ENCODE measurements around the gene SESN2. TPM values are rescaled to one million over a fixed set of nuclear protein-coding genes. Genes with fewer than 3 reads are reported as not detected.

Gene SESN2
- total RNA-seq, 1 experiment from 2014 or later, result 6.9 TPM

DNA sequence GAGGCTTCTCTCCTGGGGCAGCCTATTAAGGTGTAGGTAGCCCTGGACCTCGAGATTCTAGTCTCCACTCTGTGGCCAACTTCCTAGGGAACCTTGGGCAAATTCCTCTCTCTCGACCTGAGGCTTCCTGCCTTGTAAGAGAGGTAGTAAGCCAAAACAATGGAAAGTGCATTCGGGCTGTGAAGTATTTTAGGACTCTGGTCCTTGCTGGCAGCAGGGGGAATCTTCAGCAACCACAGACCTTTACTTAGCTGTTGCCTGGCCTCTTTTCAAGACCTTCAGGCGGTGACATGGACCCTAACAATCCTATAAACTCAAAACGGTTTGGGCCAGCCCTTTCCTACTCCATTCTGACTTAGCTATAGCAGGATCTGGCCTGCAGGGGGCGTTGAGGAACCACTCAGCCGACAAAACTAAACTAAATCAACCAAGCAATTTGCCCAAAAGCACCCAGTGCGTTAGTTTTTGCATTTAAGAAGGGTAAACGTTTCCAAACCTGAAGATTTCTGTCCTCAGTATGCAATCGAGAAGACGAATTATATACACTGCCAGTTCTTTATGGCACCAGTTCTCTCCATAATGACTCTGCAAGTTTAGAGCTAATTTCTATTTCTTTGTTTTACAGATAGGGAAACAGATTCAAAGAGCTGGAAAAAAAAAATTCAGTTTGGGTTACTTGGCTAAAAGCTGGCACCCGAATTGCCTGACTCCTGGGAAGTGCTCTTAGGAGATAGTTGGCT is 10.9 kb upstream of the SESN2 start:
- Histone ChIP-seq H2AFZ (ENCODE audit: low read length) (peak overlapping the region; percentile 70), H3K27ac (ENCODE audit: low read length) (peak overlapping the region; percentile 55), H3K27me3 (ENCODE audit: low read length) (no peaks in the 10 kb centered on the region), H3K36me3 (ENCODE audit: low read depth, low read length) (no peaks in the 10 kb centered on the region), H3K4me1 (ENCODE audit: insufficient read depth, low read length) (peaks cover 26% of the 10 kb centered on the region), H3K4me2 (ENCODE audit: low read length) (peak overlapping the region; percentile 86), H3K79me2 (ENCODE audit: low read length) (no peaks in the 10 kb centered on the region), H3K9ac (ENCODE audit: low read length) (no peak overlapping the region), H3K4me3 (ENCODE audit: low read length) (peak overlapping the region; percentile 59), H3F3A (ENCODE audit: low read length, unreplicated experiment) (peaks cover 4% of the 10 kb centered on the region), H3K9me3 (ENCODE audit: low read length) (no peaks in the 10 kb centered on the region), H3K9me2 (replicated peaks; ENCODE audit: low read length) (no peaks in the 10 kb centered on the region), H4K20me1 (ENCODE audit: low read length) (no peaks in the 10 kb centered on the region)
- no TSS peak for BruUV-seq (replicated peaks)
- POLR2A ChIA-PET (ENCODE audit: unreplicated experiment), result interaction anchor here (0.5 to 1.7 kb wide), 8 partner anchors 10 to 1324 kb away, joined by 3 to 9 read pairs (median 4); partner anchors contain the start of genes PHACTR4 and SESN2
- no peak for TF ChIP-seq EZH2 (IDR thresholded peaks at IDR 0.05; ENCODE audit: low read length, unreplicated experiment)
- TF ChIP-seq, protein P1, sequence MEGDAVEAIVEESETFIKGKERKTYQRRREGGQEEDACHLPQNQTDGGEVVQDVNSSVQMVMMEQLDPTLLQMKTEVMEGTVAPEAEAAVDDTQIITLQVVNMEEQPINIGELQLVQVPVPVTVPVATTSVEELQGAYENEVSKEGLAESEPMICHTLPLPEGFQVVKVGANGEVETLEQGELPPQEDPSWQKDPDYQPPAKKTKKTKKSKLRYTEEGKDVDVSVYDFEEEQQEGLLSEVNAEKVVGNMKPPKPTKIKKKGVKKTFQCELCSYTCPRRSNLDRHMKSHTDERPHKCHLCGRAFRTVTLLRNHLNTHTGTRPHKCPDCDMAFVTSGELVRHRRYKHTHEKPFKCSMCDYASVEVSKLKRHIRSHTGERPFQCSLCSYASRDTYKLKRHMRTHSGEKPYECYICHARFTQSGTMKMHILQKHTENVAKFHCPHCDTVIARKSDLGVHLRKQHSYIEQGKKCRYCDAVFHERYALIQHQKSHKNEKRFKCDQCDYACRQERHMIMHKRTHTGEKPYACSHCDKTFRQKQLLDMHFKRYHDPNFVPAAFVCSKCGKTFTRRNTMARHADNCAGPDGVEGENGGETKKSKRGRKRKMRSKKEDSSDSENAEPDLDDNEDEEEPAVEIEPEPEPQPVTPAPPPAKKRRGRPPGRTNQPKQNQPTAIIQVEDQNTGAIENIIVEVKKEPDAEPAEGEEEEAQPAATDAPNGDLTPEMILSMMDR (conservative IDR thresholded peaks at IDR 0.05; ENCODE audit: low read depth, low read length), result peak; percentile 95
- peak; percentile 45 for ATAC-seq
- CTCF ChIA-PET, result interaction anchor here (0.5 to 2.0 kb wide), 14 partner anchors 9 to 355 kb away, joined by 3 to 32 read pairs (median 3); partner anchors contain the start of gene PHACTR4
- peak; percentile 80 for DNase-seq
- intact Hi-C loops (cut with micrococcal nuclease), result loop anchor here (1.0 to 5.0 kb wide), 6 partner anchors 11 to 334 kb away; partner anchors contain the start of genes MED18 and SESN2

- TF ChIP-seq EZH2 (IDR thresholded peaks at IDR 0.05; ENCODE audit: low read length, unreplicated experiment) (no peak), EZH2phosphoT487 (IDR thresholded peaks at IDR 0.05; ENCODE audit: borderline replicate concordance, low read length) (no peak)
- TF ChIP-seq, protein P1 (conservative IDR thresholded peaks at IDR 0.05; ENCODE audit: low read depth, low read length), result no peak
- POLR2A ChIA-PET (ENCODE audit: unreplicated experiment), result interaction anchor here (0.5 to 1.7 kb wide), 9 partner anchors 10 to 1325 kb away, joined by 3 to 12 read pairs (median 5); partner anchors contain the start of genes ATP5IF1, PHACTR4 and SESN2
- peak; percentile 88 for DNase-seq
- Histone ChIP-seq H3F3A (ENCODE audit: low read length, unreplicated experiment) (peaks cover 4% of the 10 kb centered on the region), H3K4me3 (ENCODE audit: low read length) (peak overlapping the region; percentile 59), H3K9ac (ENCODE audit: low read length) (no peak overlapping the region), H3K27ac (ENCODE audit: low read length) (peak overlapping the region; percentile 55), H3K36me3 (ENCODE audit: low read depth, low read length) (no peaks in the 10 kb centered on the region), H3K9me3 (ENCODE audit: low read length) (no peaks in the 10 kb centered on the region), H4K20me1 (ENCODE audit: low read length) (no peaks in the 10 kb centered on the region), H3K4me2 (ENCODE audit: low read length) (peak overlapping the region; percentile 86), H3K79me2 (ENCODE audit: low read length) (no peaks in the 10 kb centered on the region), H3K9me2 (replicated peaks; ENCODE audit: low read length) (no peaks in the 10 kb centered on the region), H3K4me1 (ENCODE audit: insufficient read depth, low read length) (peaks cover 26% of the 10 kb centered on the region), H2AFZ (ENCODE audit: low read length) (peak overlapping the region; percentile 70; the same call in 1 of the 2 replicates), H3K27me3 (ENCODE audit: low read length) (no peaks in the 10 kb centered on the region)
- CTCF ChIA-PET, result interaction anchor here (0.5 to 2.0 kb wide), 15 partner anchors 9 to 628 kb away, joined by 3 to 32 read pairs (median 3); partner anchors contain the start of gene PHACTR4
- intact Hi-C loops (cut with micrococcal nuclease), result loop anchor here (1.0 to 5.0 kb wide), 5 partner anchors 10 to 333 kb away; partner anchors contain the start of genes MED18 and SESN2
- peak; percentile 60 for ATAC-seq
- BruUV-seq (replicated peaks), result TSS peak; percentile 26
Measured at GRCh38 chr1:28249013-28249865, 10.1 kb upstream of the SESN2 start.
